Immature natural killer cell (primary cell): Measurements from ENCODE around the gene RAB6B. TPM values are rescaled to one million over a fixed set of nuclear protein-coding genes. Genes with fewer than 3 reads are reported as not detected.

ENCODE experiments used
- polyA plus RNA-seq, 3 donors: library from polyadenylated mRNA; unstranded; fragments of 300-500 nt; fragmentation: Illumina TruSeq; gene quantifications; one replicate each; pipeline ENCODE4 v1.2.3, GENCODE V29; 2021

RAB6B gene
- polyA plus RNA-seq, 3 donors from 2014 or later: 0.46 to 0.53 TPM; not detected in 1

Other genes starting within 250 kb of the RAB6B start
- gene TOPBP1, start 233.9 kb downstream of the RAB6B start, polyA plus RNA-seq: 10 to 100 TPM in 2 of 3 donors, 1 to 10 TPM in 1; 5.2 to 16.3 (median 12.2) TPM
- not detected for gene TF, start 149.5 kb downstream of the RAB6B start, polyA plus RNA-seq
- 10 to 100 TPM; 28.8 to 51.0 (median 43.9) TPM for gene SRPRB, start 90.1 kb downstream of the RAB6B start, polyA plus RNA-seq
- gene SLCO2A1, start 134.0 kb upstream of the RAB6B start, polyA plus RNA-seq: not detected